Measurements from ENCODE around the gene GGA1. TPM values are rescaled to one million over a fixed set of nuclear protein-coding genes. Genes with fewer than 3 reads are reported as not detected.

The GGA1 gene
- total RNA-seq, 4 donors from 2014 or later, result 16.7 to 78.0 (median 35.3) TPM

- no peaks in the 10 kb centered on the region for H3K36me3 ChIP-seq
- no peaks in the 10 kb centered on the region for H3K9me3 ChIP-seq
- peak overlapping the region; percentile 71 to 99 for H3K27ac ChIP-seq
- H3K27me3 ChIP-seq, result no peaks in the 10 kb centered on the region
- DNase-seq, result no peak
- intact Hi-C loops (cut with DNase I; ENCODE audit: low total_unique reads), result loop anchor here (2.0 kb wide), 1 partner anchor 27 kb away; no protein-coding TSS in a partner anchor
- H3K4me1 ChIP-seq, result peaks cover 31 to 40% of the 10 kb centered on the region in 2 donors
- TF ChIP-seq CTCF (IDR thresholded peaks at IDR 0.05) (no peak), POLR2A (IDR thresholded peaks at IDR 0.05) (no peak)
- no peak overlapping the region for H3K4me3 ChIP-seq
Observed at GRCh38 chr22:37565830-37566229, 42.8 kb upstream of the GGA1 start.

GRCh38 chr22:37566329-37566837 lies 42.3 kb upstream of the GGA1 start:
- Histone ChIP-seq H3K27me3 (no peaks in the 10 kb centered on the region), H3K27ac (peak overlapping the region; percentile 71 to 99), H3K36me3 (no peaks in the 10 kb centered on the region), H3K4me3 (no peak overlapping the region), H3K9me3 (no peaks in the 10 kb centered on the region), H3K4me1 (peaks cover 31 to 40% of the 10 kb centered on the region in 2 donors)
- TF ChIP-seq POLR2A (IDR thresholded peaks at IDR 0.05) (no peak), CTCF (IDR thresholded peaks at IDR 0.05) (no peak)
- DNase-seq, result no peak
- intact Hi-C loops (cut with DNase I; ENCODE audit: low total_unique reads), result loop anchor here (2.0 kb wide), 1 partner anchor 28 kb away; no protein-coding TSS in a partner anchor

- peaks cover 29 to 36% of the 10 kb centered on the region in 2 donors for H3K4me1 ChIP-seq
- H3K36me3 ChIP-seq, result no peaks in the 10 kb centered on the region
- intact Hi-C loops (cut with DNase I; ENCODE audit: low total_unique reads), result loop anchor here (2.0 kb wide), 1 partner anchor 28 kb away; no protein-coding TSS in a partner anchor
- peak; percentile 95 to 98 (median 96) for TF ChIP-seq CTCF (IDR thresholded peaks at IDR 0.05)
- TF ChIP-seq POLR2A (IDR thresholded peaks at IDR 0.05), result peak in 1 of 2 donors; percentile 30
- H3K4me3 ChIP-seq, result no peak overlapping the region
- H3K27me3 ChIP-seq, result no peaks in the 10 kb centered on the region
- H3K27ac ChIP-seq, result peak overlapping the region; percentile 71 to 99
- DNase-seq, result peak; percentile 85
- H3K9me3 ChIP-seq, result no peaks in the 10 kb centered on the region
Observed at GRCh38 chr22:37566903-37567798, 41.5 kb upstream of the GGA1 start.

GRCh38 chr22:37568012-37568411 lies 40.6 kb upstream of the GGA1 start:
- H3K4me3 ChIP-seq, result no peak overlapping the region
- DNase-seq, result no peak
- H3K36me3 ChIP-seq, result no peaks in the 10 kb centered on the region
- H3K27ac ChIP-seq, result no peak overlapping the region
- H3K4me1 ChIP-seq, result peaks cover 20 to 29% of the 10 kb centered on the region in 2 donors
- H3K9me3 ChIP-seq, result no peaks in the 10 kb centered on the region
- TF ChIP-seq POLR2A (IDR thresholded peaks at IDR 0.05), result no peak
- no peak for TF ChIP-seq CTCF (IDR thresholded peaks at IDR 0.05)
- H3K27me3 ChIP-seq, result no peaks in the 10 kb centered on the region
- intact Hi-C loops (cut with DNase I; ENCODE audit: low total_unique reads), result no loop called here
